ENCODE results near the gene NHLRC4.

NHLRC4 gene

DNA sequence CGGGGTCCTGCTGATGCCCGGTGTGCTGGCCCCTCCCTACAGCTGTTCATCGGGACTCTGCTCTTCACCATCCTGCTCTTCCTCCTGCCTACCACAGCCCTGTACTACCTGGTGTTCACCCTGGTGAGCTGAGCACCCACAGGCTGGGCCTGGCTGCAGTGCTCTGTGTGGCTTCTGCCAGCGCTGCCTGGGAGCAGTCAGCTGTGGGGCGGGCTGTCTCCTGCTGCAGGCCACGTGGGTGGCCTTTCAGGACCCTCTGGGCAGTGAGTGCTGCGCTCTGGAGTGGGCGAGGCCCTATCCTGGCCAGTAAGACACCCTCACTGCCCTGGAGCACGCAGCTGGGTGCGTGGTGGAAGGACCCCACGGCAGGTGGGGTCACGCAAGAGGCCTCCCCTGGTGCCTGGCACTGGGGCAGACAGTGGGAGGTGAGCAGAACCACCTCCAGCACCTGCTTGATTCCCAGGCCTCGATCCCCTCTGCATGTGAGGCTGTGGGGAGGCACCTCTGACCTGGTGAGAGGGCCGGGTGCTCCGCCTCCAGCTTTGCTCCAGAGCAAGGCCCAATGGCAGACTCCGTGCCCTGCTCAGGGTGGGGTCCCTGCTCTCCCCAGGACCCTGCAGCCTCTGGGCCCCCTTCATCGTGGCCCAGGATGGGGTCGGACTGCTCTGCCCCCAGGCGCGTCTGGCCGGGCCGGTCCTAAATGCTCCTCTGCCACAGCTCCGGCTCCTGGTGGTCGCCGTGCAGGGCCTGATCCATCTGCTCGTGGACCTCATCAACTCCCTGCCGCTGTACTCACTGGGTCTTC lies 13.5 kb downstream of the NHLRC4 start:
- DNase-seq (ENCODE audit: low spot score in 2 of 2) (no peak), ATAC-seq (no peak)
- H3K9me3 Mint-ChIP-seq, result no peaks in the 10 kb centered on the region
- no peak overlapping the region for H3K4me3 Mint-ChIP-seq
- H3K27ac Mint-ChIP-seq, result no peak overlapping the region
- H3K4me1 Mint-ChIP-seq, result peaks cover 8% of the 10 kb centered on the region
- H3K36me3 Mint-ChIP-seq, result no peaks in the 10 kb centered on the region

DNA sequence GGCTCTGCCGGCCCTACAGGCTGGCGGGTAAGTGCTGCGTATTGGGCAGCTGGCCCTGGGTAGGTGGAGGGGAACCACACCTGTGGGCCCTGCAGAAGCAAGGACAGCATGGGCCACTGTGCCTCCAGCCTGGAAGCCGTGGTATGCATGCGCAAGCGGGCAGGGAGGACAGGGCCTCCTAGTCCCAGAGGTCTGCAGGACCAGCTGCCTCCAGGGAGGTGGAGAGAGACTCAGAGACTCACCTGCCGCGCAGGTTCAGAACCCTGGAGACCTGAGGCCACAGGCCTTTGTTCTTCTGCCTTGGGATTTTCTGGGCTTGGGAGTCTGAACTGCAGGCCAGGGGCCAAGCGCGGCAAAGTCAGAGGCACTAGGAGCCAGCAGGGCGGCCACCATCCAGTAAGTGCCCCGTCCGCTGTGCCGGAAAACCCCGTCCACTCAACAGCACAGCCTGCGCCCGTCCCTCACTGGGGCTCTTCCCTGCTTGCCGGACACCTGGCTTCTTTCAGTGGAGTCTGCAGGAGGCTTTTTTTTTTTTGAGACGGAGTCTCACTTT lies 14.2 kb downstream of the NHLRC4 start:
- ATAC-seq (no peak), DNase-seq (ENCODE audit: low spot score in 2 of 2) (no peak)
- H3K9me3 Mint-ChIP-seq, result no peaks in the 10 kb centered on the region

DNA sequence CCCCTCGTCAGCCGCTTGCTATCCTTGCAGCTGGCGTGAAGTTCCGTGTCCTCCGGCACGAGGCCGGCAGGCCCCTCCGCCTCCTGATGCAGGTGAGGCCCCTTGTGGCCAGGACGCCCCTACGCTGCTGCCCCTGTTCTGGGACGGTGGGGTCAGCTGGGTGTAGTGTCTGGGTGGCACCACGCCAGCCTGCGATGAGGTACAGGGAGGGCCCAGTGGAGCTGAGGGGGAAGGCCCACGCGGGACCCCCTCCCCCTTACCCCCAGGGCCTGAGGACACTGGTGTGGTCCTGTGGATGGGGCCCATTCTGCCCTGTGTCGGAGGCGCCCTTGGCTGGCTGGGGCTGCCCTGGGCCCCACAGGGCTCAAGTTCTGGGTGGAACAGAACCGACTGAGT lies 15.4 kb downstream of the NHLRC4 start:
- no peak for DNase-seq (ENCODE audit: low spot score in 2 of 2)
- peaks cover 9% of the 10 kb centered on the region for H3K4me1 Mint-ChIP-seq
- H3K4me3 Mint-ChIP-seq, result no peak overlapping the region
- H3K36me3 Mint-ChIP-seq, result peaks cover under 1% of the 10 kb centered on the region
- no peak overlapping the region for H3K27ac Mint-ChIP-seq
- no peak for ATAC-seq
- H3K9me3 Mint-ChIP-seq, result no peaks in the 10 kb centered on the region

More for the DNA sequence above, 14.2 kb downstream of the NHLRC4 start:
- Mint-ChIP-seq H3K36me3 (no peaks in the 10 kb centered on the region), H3K4me3 (no peak overlapping the region), H3K27ac (no peak overlapping the region), H3K4me1 (peaks cover 13% of the 10 kb centered on the region)

DNA sequence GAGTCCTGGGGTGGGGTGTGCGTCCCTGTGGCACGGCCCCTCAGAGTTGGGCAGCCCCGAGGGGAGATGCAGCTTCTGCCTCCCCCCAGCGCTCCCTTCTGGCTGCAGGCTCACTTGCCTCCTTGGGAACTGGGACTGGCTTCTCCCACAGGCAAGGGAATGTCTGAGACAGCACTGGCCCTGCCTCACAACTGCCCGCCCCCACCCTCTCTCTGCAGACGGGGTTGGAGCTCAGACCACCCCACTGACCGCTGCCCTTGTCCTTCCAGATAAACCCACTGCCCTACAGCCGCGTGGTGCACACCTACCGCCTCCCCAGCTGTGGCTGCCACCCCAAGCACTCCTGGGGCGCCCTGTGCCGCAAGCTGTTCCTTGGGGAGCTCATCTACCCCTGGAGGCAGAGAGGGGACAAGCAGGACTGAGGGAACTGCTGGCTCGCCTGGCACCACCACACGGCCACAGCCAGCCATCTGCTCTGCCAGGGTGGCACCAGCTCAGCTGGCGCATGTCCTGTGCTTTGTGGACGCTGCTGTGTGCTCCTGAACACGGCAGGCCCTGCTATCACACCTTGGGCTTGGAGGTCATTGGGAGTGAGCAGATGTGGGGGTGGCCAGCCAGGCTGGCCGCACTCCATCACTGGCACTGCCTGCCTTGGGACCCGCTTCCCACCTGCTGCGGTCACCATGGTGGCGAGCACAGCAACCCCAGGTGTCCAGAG lies 16.0 kb downstream of the NHLRC4 start:
- Mint-ChIP-seq H3K4me1 (peaks cover 14% of the 10 kb centered on the region), H3K36me3 (peaks cover 6% of the 10 kb centered on the region), H3K27ac (no peak overlapping the region), H3K4me3 (no peak overlapping the region), H3K9me3 (no peaks in the 10 kb centered on the region)
- ATAC-seq (no peak), DNase-seq (ENCODE audit: low spot score in 2 of 2) (no peak)

DNA sequence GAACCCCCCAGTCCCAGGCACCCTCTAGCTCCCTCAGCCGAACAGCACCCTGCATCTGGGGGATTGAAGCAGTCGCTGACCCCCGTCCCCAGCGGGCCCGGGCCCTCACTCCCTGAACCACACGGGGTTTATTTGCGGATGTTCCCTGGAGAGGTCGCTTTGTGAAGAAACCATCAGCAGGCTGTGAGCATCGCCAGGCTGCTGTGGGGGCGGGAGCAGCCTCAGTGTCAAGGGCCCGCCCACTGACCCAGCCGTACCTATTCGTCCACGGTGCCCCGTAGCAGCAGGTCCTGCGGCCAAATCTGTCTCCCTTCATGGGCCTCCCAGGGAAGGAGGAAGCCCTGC lies 16.6 kb downstream of the NHLRC4 start:
- no peak for ATAC-seq
- H3K27ac Mint-ChIP-seq, result no peak overlapping the region
- H3K36me3 Mint-ChIP-seq, result peaks cover 13% of the 10 kb centered on the region

DNA sequence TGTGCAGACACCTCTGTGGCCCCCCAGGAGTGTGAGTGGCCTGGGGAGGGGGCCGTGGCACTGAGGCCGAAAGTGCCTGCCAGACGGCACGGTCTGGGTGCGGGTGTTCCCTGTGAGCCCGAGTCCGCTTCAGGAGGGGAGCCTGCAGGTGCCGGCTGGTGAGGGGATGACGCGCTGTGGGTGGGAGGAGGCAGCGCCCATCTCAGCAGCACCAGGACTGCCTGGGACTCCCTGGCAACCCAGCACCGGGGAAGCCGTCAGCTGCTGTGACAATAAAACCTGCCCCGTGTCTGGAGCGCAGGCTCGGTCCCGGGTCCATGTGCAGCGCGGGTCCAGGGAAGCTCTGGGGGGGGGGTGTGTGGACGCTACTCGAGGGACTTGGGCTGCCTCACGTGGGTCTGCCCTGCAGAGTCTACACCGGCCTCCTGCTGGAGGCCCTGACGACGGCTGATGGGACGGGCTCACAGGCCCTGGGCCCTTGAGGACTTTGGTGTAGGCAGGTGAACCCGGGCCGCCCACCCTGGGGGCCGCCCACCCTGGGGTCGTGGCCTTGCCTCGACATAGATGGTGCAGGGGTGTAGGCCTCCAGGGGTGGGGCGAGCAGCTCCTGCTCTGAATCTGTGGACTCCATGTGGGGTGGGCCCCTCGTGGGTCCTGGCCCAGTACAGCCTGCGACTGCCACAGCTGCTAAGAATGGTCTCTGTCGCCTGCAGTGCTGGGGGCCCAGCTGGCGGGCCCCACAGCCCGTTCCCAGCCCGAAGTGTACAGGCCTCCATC lies 17.2 kb downstream of the NHLRC4 start:
- H3K27ac Mint-ChIP-seq, result no peak overlapping the region
- ATAC-seq (no peak), DNase-seq (ENCODE audit: low spot score in 2 of 2) (no peak)
- peaks cover 18% of the 10 kb centered on the region for H3K36me3 Mint-ChIP-seq
- H3K9me3 Mint-ChIP-seq, result no peaks in the 10 kb centered on the region
- H3K4me1 Mint-ChIP-seq, result peaks cover 14% of the 10 kb centered on the region
- no peak overlapping the region for H3K4me3 Mint-ChIP-seq

More for the DNA sequence above, 16.6 kb downstream of the NHLRC4 start:
- H3K4me3 Mint-ChIP-seq, result no peak overlapping the region
- H3K9me3 Mint-ChIP-seq, result no peaks in the 10 kb centered on the region
- peaks cover 14% of the 10 kb centered on the region for H3K4me1 Mint-ChIP-seq
- DNase-seq (ENCODE audit: low spot score in 2 of 2), result no peak

DNA sequence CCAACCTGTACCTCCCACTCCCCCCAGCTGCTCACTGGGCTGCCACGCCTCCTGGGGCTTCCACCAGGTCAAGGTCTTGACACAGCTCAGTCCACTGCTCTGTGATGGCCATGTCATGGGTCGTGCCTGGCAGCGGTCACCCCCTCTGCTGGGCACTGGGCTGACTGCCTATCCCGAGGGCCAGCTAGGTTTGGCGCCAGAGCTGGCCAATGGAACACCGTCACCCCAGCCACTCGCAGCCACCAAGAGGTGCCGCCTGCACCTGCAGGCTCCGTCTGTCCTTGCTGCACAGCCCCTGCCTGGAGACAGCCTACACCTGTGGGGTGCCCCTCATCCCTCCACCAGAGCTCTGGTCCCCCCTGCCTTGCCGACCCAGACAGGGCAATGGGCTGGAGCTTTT lies 18.5 kb downstream of the NHLRC4 start:
- peaks cover 14% of the 10 kb centered on the region for H3K4me1 Mint-ChIP-seq
- DNase-seq (ENCODE audit: low spot score in 2 of 2), result no peak

DNA sequence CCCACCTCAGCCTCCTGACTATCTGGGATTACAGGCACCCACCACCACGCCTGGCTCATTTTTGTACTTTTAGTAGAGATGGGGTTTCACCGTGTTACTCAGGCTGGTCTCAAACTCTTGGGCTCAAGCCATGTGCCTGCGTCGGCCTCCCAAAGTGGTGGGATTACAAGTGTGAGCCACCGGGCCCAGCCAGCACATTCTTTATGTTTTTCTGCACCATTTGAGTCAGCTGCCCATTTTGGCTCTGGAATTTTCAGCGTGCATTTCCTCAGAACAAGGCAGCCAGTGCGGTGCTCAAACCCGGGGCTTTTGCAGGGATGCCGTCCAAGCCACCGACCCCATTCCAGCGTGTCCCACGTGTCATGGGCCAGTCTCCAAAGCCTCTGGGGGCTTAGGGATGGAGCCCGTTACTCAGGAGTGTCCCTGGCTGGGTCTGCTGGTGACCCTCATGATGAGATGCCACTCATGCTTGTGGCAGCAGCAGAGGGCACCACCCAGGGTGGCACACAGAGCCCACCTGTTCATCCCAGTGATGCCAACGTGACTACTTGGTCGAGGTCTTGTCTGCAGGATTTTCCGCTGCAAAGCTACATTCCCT lies 19.3 kb downstream of the NHLRC4 start:
- no peaks in the 10 kb centered on the region for H3K9me3 Mint-ChIP-seq
- H3K4me1 Mint-ChIP-seq, result peaks cover 22% of the 10 kb centered on the region
- ATAC-seq (no peak), DNase-seq (ENCODE audit: low spot score in 2 of 2) (no peak)
- H3K36me3 Mint-ChIP-seq, result peaks cover 34% of the 10 kb centered on the region
- no peak overlapping the region for H3K4me3 Mint-ChIP-seq
- H3K27ac Mint-ChIP-seq, result peak overlapping the region; percentile 76

More for the DNA sequence above, 18.5 kb downstream of the NHLRC4 start:
- Mint-ChIP-seq H3K4me3 (no peak overlapping the region), H3K9me3 (no peaks in the 10 kb centered on the region), H3K36me3 (peaks cover 28% of the 10 kb centered on the region), H3K27ac (peak overlapping the region; percentile 76)
- no peak for ATAC-seq

DNA sequence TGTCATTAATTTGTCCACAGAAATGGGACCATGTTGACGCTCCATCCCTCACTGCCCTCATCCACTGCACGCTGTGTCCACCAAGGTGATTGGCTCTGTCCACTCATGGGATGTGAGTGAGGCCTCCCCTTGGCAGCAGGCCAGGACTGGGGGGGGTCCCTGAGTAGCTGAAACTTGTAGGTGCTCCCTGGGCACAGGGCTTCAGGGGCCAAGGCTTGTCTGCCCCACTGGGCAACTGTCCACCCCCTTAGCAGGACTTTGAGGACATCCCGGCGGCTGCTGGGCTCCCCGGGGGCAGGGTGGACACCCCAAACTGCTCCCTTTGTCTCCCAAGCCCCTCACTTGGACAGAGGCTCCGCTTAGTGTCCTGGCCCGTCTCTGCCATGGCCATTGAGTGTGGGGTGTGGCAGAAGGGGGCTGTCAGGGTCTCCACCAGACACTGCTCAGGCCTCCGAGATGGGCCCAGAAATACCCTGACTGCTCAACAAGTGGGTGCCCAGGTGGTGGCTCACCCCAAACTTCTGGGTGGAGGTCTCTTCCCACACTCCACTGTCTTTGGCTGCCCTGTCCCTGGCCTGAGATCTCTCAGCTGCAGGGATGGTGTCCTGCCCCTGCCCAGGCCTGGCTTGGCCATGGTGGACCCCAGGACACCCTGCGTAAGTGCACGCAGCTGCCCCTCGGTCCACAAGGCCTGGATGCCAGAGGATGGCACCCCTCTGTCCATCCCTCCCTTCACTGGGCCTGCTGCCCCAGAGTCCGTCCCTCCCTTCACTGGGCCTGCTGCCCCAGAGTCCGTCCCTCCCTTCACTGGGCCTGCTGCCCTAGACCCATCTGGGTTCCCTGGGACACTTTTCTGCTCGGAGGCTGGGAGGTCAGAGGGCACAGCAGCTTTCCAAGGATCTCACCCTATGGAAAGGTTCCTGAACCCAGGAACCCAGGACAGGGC lies 20.1 kb downstream of the NHLRC4 start:
- ATAC-seq, result no peak
- Mint-ChIP-seq H3K9me3 (no peaks in the 10 kb centered on the region), H3K4me3 (peak overlapping the region; percentile 94), H3K27ac (peak overlapping the region; percentile 99), H3K36me3 (peaks cover 36% of the 10 kb centered on the region), H3K4me1 (peaks cover 30% of the 10 kb centered on the region)
- no peak for DNase-seq (ENCODE audit: low spot score in 2 of 2)

DNA sequence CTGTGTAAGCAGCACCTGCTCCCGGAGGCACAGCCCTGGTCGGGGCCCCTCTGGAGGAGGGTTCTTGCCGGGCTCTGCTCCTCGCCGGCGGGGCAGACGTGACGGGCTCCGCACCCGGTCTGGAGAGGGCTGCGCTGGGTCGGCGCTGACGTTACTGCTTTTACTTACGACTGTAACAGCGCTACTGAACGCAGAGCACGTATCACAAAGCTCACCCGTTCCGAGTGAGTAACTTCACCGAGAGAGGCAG lies 21.8 kb downstream of the NHLRC4 start:
- DNase-seq (ENCODE audit: low spot score in 2 of 2) (peak in 1 of 2 donors; percentile 84), ATAC-seq (peak; percentile 53)
- Mint-ChIP-seq H3K9me3 (no peaks in the 10 kb centered on the region), H3K27ac (peak overlapping the region; percentile 99), H3K4me1 (peaks cover 46% of the 10 kb centered on the region), H3K4me3 (peak overlapping the region; percentile 94), H3K36me3 (peaks cover 36% of the 10 kb centered on the region)

DNA sequence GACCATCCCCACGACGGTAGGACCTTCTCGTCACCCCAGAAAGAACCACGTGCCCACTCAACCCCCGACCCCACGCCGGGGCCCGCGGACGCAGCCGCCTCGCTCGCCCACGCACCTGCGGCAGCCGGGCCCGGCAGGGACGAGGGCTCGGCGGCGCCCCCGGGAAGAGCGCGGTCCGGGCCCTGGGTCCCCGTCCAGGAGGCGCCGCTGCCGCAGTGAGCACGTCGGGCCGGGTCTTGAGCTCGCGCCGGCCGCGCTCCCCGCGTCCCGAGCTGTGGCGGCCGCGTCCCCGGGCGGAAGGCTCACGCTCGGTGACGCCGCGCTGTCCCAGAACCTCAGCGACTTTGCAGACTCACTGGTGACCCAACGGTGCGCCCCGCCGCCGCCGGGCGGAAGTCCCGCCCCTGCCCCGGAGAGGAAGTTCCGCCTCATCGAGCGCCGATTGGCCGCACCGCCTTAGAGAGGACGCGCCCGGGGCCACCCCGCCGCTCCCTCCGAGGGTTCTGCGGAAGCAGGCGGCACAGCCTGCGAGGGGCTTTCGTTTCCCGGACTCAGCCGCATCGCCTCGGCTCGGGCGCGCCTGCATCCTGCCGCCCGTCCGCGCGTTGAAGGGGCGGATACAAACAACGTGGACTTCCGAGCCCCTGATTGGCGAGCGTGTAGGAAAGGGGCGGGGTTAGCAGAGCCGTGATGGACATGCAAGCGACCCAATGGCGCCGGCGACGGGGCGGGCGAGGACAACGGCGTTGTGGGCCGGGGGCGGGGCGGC lies 22.3 kb downstream of the NHLRC4 start:
- Mint-ChIP-seq H3K4me3 (peak overlapping the region; percentile 94), H3K4me1 (peaks cover 50% of the 10 kb centered on the region), H3K36me3 (peaks cover 36% of the 10 kb centered on the region)

DNA sequence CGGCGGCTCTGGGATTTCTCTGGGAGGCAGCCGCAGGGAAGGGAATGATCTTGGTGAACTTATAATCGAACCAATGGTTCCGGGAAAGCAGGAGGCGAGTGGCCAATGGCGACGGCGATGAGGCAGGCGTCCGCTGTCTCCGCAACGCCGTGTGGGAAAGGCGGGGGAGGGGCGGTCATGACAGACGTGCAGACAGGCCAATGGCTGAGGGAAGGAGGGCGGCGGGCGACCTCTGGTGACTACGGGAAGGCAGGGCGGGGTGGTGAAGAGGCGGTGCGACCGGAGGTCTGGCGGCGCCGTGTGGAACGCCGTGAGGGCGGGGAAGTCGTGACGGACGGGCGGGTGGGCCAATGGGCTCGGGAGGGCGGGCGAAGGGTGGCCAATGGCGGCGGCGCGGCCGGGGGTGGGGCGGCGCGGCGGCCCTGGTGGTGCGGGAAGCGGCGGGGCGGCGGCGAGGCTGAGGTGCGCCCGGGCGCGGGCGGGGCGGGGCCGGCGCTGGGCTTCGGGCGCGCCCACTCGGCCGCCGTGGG lies 22.9 kb downstream of the NHLRC4 start, which contains the start of gene RAB40C:
TSS of gene RAB40C (plus strand) at position 409 of the 530 bp plus-strand sequence. CDS start 226 bp downstream, outside the sequence.
- Mint-ChIP-seq H3K4me3 (peak within 1 kb of the TSS; percentile 94), H3K27ac (peak within 1 kb of the TSS; percentile 99), H3K9me3 (no peaks in the 10 kb centered on the region), H3K36me3 (peaks cover 36% of the 10 kb centered on the region), H3K4me1 (peaks cover 56% of the 10 kb centered on the region)
- ATAC-seq, result peak; percentile 89
- peak; percentile 98 to 100 for DNase-seq (ENCODE audit: low spot score in 2 of 2)

More for the DNA sequence above, 22.3 kb downstream of the NHLRC4 start:
- DNase-seq (ENCODE audit: low spot score in 2 of 2) (peak; percentile 99 to 100), ATAC-seq (peak; percentile 83)
- Mint-ChIP-seq H3K9me3 (no peaks in the 10 kb centered on the region), H3K27ac (peak overlapping the region; percentile 99)

DNA sequence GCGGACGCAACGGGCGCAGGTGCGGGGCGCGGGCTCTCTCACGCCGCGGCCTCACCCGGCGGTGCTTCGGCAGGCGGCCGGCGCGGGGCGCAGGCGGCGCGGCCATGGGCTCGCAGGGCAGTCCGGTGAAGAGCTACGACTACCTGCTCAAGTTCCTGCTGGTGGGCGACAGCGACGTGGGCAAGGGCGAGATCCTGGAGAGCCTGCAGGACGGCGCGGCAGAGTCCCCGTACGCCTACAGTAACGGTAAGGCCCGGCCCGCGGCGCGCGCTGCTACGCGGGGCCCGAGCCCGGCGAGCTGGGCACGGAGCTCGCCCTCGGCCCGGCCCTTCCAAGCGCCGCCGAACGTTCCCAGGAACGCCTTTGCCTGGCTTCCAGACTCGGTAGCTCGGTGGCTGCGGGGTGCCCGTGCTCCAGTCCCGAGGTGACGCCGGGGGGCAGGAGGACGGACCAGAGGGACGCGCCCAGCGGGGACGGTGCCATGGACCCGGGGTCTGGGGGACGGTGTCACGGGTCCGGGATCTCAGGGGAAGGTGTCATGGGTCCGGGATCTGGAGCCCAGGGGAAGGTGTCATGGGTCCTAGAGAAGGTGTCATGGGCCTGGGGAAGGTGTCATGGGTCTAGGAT lies 23.5 kb downstream of the NHLRC4 start:
- DNase-seq (ENCODE audit: low spot score in 2 of 2), result peak in 1 of 2 donors; percentile 67
- H3K9me3 Mint-ChIP-seq, result no peaks in the 10 kb centered on the region
- H3K36me3 Mint-ChIP-seq, result peaks cover 36% of the 10 kb centered on the region
- ATAC-seq, result peak; percentile 1
- peak overlapping the region; percentile 99 for H3K27ac Mint-ChIP-seq
- peak overlapping the region; percentile 94 for H3K4me3 Mint-ChIP-seq
- H3K4me1 Mint-ChIP-seq, result peaks cover 58% of the 10 kb centered on the region

Data from stimulated activated effector memory CD8-positive, alpha-beta T cell treated with anti-CD3 and anti-CD28 coated beads, Interleukin-12 subunit alpha, Interleukin-12 subunit beta, amount 100 ng/mL, for 72 hours (primary cell).